ENCODE measurements around the gene KSR2. TPM values are rescaled to one million over a fixed set of nuclear protein-coding genes. Genes with fewer than 3 reads are reported as not detected.

Gene KSR2
- total and polyA plus RNA-seq, 2 of the 4 experiments (the other 2 are of a cell fraction): not detected

- Histone ChIP-seq H3K9ac (ENCODE audit: low read depth, low read length) (no peak overlapping the region), H2BK120ac (ENCODE audit: low read depth, low read length) (no peak overlapping the region), H3K27ac (ENCODE audit: insufficient read depth, low read length) (no peak overlapping the region), H3K4me2 (ENCODE audit: low read depth, low read length) (no peak overlapping the region), H3K4me3 (ENCODE audit: insufficient read depth, low read depth, low read length) (no peak overlapping the region), H3K36me3 (ENCODE audit: control insufficient read depth, insufficient read depth, low read length) (no peaks in the 10 kb centered on the region), H2BK15ac (ENCODE audit: low read depth, low read length) (no peak overlapping the region), H3K9me3 (ENCODE audit: control insufficient read depth, insufficient read depth, low read length) (peaks cover 36% of the 10 kb centered on the region), H4K8ac (ENCODE audit: low read depth in 2 of 2, low read length in 2 of 2) (no peak overlapping the region), H3K27me3 (ENCODE audit: control insufficient read depth, insufficient read depth, low read length) (no peaks in the 10 kb centered on the region), H2BK5ac (ENCODE audit: low read depth, low read length, poor library complexity, severe bottlenecking) (no peak overlapping the region), H4K5ac (ENCODE audit: low read depth, low read length) (no peak overlapping the region), H2AK9ac (replicated peaks; ENCODE audit: low read depth, low read length, poor library complexity) (no peak overlapping the region), H3K79me1 (ENCODE audit: low read depth in 1 of 2, low read length in 2 of 2) (no peaks in the 10 kb centered on the region), H2AFZ (replicated peaks; ENCODE audit: low read length, poor library complexity) (no peak overlapping the region), H3K9me1 (ENCODE audit: insufficient read depth, low read length) (no peaks in the 10 kb centered on the region), H4K91ac (ENCODE audit: insufficient read depth, low read depth, low read length) (no peak overlapping the region), H3K4ac (ENCODE audit: low read depth, low read length) (no peak overlapping the region), H3K56ac (ENCODE audit: extremely low read depth, insufficient read depth, low read length) (no peak overlapping the region), H4K20me1 (ENCODE audit: insufficient read depth, low read length) (no peaks in the 10 kb centered on the region), H3K18ac (ENCODE audit: low read depth, low read length) (no peak overlapping the region), H2AK5ac (ENCODE audit: low read depth, low read length) (no peak overlapping the region), H3K23ac (ENCODE audit: low read depth, low read length) (no peak overlapping the region), H2BK20ac (ENCODE audit: low read depth, low read length) (no peak overlapping the region), H3K14ac (replicated peaks; ENCODE audit: low read depth, low read length) (no peak overlapping the region), H3K4me1 (ENCODE audit: control insufficient read depth, insufficient read depth, low read length) (no peaks in the 10 kb centered on the region)
- dilution Hi-C loops (cut with HindIII; ENCODE audit: low sequenced_read_pairs, unreplicated experiment): no loop called here
- in situ Hi-C loops (cut with MboI; ENCODE audit: low sequenced_read_pairs): no loop called here
- no peak for TF ChIP-seq NFE2L2 (IDR thresholded peaks at IDR 0.05; ENCODE audit: low read depth, low read length)
- TF ChIP-seq POLR2A (IDR thresholded peaks at IDR 0.05; ENCODE audit: low read depth, low read length): no peak
- TF ChIP-seq MAZ (IDR thresholded peaks at IDR 0.05; ENCODE audit: borderline replicate concordance, low read depth, low read length): no peak
- no peak for TF ChIP-seq MAFK (IDR thresholded peaks at IDR 0.05; ENCODE audit: low read depth, low read length)
- no peak for TF ChIP-seq RAD21 (IDR thresholded peaks at IDR 0.05; ENCODE audit: low read length)
- no peak for TF ChIP-seq RFX5 (IDR thresholded peaks at IDR 0.05; ENCODE audit: low read depth, low read length)
- no peak for TF ChIP-seq MXI1 (IDR thresholded peaks at IDR 0.05; ENCODE audit: borderline replicate concordance, low read depth, low read length)
- TF ChIP-seq SMC3 (IDR thresholded peaks at IDR 0.05; ENCODE audit: low read depth, low read length): no peak
- no peak for TF ChIP-seq CTCF (conservative IDR thresholded peaks at IDR 0.05; ENCODE audit: low read depth, low read length)
- TF ChIP-seq CEBPB (IDR thresholded peaks at IDR 0.05; ENCODE audit: low read depth, low read length): no peak
- TF ChIP-seq RCOR1 (IDR thresholded peaks at IDR 0.05; ENCODE audit: insufficient replicate concordance, low read length): no peak
- no peak for TF ChIP-seq CHD1 (IDR thresholded peaks at IDR 0.05; ENCODE audit: low read depth, low read length)
- TF ChIP-seq BHLHE40 (IDR thresholded peaks at IDR 0.05; ENCODE audit: low read depth, low read length): no peak
- TF ChIP-seq FOS (IDR thresholded peaks at IDR 0.05; ENCODE audit: low read depth, low read length): no peak
- no peak for TF ChIP-seq ELK1 (IDR thresholded peaks at IDR 0.05; ENCODE audit: borderline replicate concordance, low read depth, low read length)
- no peak for ATAC-seq (ENCODE audit: low read depth)
- CTCF ChIA-PET: no interaction called here
- DNase-seq: no peak
- POLR2A ChIA-PET (ENCODE audit: unreplicated experiment): no interaction called here
- intact Hi-C loops (cut with micrococcal nuclease): no loop called here
- BruUV-seq (replicated peaks): no TSS peak
- WGBS, 2 experiments (ENCODE audit: extremely low coverage in 2 of 2, insufficient read length in 1 of 2): no CpG with 5 or more reads among the region's 2 CpGs
These were observed 498.0 kb downstream of the KSR2 start for GRCh38 chr12:117470804-117471203.

Data from IMR-90 (cell line).